GM18519 (cell line): Measurements from ENCODE around the gene TROAP.
"Not testable (repeated sequence)": the region's sequence is repeated elsewhere in the genome, so short reads cannot be mapped to it uniquely, and the experiment has no call there.

Experiments
- ATAC-seq: cut with Tn5 transposase; IDR thresholded peaks from one replicate; pipeline ENCODE4 v1.9.1; 2021; ENCODE audit warnings: mild to moderate bottlenecking, moderate library complexity; ENCODE audit not compliant: unreplicated experiment, low FRiP score

TROAP gene

GRCh38 chr12:49294086-49294803 lies 28.8 kb upstream of the TROAP start:
- no peak for ATAC-seq

- ATAC-seq = no peak
Observed at GRCh38 chr12:49294804-49295081, 28.3 kb upstream of the TROAP start.

GRCh38 chr12:49295082-49295936 lies 27.7 kb upstream of the TROAP start, which contains the start of gene PRPH:
PRPH (plus strand) TSS chr12:49295147; CDS start chr12:49295201, 54 bp downstream.
- no peak for ATAC-seq

- no peak for ATAC-seq
Observed at GRCh38 chr12:49296034-49296835, 26.8 kb upstream of the TROAP start.

- ATAC-seq = no peak
Observed at GRCh38 chr12:49296836-49297694, 26.0 kb upstream of the TROAP start.

- ATAC-seq = no peak
Observed at GRCh38 chr12:49297695-49298060, 25.4 kb upstream of the TROAP start.

- no peak for ATAC-seq
Observed at GRCh38 chr12:49298160-49298559, 24.9 kb upstream of the TROAP start.

- no peak for ATAC-seq
Observed at GRCh38 chr12:49301760-49302159, 21.3 kb upstream of the TROAP start.

- no peak for ATAC-seq
Observed at GRCh38 chr12:49304161-49304560, 18.9 kb upstream of the TROAP start.

GRCh38 chr12:49305762-49306510 lies 17.1 kb upstream of the TROAP start:
- no peak for ATAC-seq

GRCh38 chr12:49309386-49309785 lies 13.7 kb upstream of the TROAP start:
- ATAC-seq = no peak

GRCh38 chr12:49310451-49311000 lies 12.5 kb upstream of the TROAP start:
- ATAC-seq = not testable (repeated sequence)

GRCh38 chr12:49314811-49315210 lies 8.2 kb upstream of the TROAP start:
- ATAC-seq = no peak

- ATAC-seq = not testable (repeated sequence)
Observed at GRCh38 chr12:49317118-49317517, 5.9 kb upstream of the TROAP start.

- not testable (repeated sequence) for ATAC-seq
Observed at GRCh38 chr12:49320411-49321103, 2.5 kb upstream of the TROAP start.

GRCh38 chr12:49322367-49322707 lies 718 bp upstream of the TROAP start:
- no peak for ATAC-seq

- no peak for ATAC-seq
Observed at GRCh38 chr12:49323524-49324097, 556 bp downstream of the TROAP start.

GRCh38 chr12:49325606-49326005 lies 2.6 kb downstream of the TROAP start:
- no peak for ATAC-seq
